A673 (cell line): Measurements from ENCODE around the gene LIMS1. TPM values are rescaled to one million over a fixed set of nuclear protein-coding genes. Genes with fewer than 3 reads are reported as not detected.

Experiments
- BruUV-seq: library from RNA; stranded (reverse); fragments of 400-500 nt; replicated peaks from 2 replicates; lab custom pipeline; 2021; lab: Mats Ljungman, UMichigan
- CTCF ChIA-PET: fragments of 300-600 bp; sonication (Branson Sonifier 250); formaldehyde crosslinking; loops from one replicate; lab custom pipeline; 2022; ENCODE audit warnings: antibody characterized with exemption; lab: Charles Lee
- POLR2A ChIA-PET: fragments of 300-600 bp; sonication (Branson Sonifier 250); formaldehyde crosslinking; loops from one replicate; lab custom pipeline; 2022; ENCODE audit warnings: antibody characterized with exemption; ENCODE audit not compliant: low non-redundant PET; lab: Charles Lee
- DNase-seq: peaks from one replicate; pipeline ENCODE4 v3.0.0-alpha.2; 2015; ENCODE audit warnings: low spot score
- H3K27ac ChIP-seq: fragments of 200-600 bp; sonication (generic); 2 replicates; pipeline ENCODE4 v1.5.1; 2016; ENCODE audit warnings: mixed run types, low read depth, mild to moderate bottlenecking, mixed read lengths, antibody characterized with exemption, low read length; ENCODE audit not compliant: poor library complexity, severe bottlenecking
- H3K27me3 ChIP-seq: fragments of 200-600 bp; sonication (generic); replicated peaks from 2 replicates; pipeline ENCODE4 v1.6.1; 2017; ENCODE audit warnings: mixed run types, low read depth, mild to moderate bottlenecking, mixed read lengths, antibody characterized with exemption, low read length; ENCODE audit not compliant: insufficient read depth, poor library complexity
- H3K36me3 ChIP-seq: fragments of 200-600 bp; sonication (generic); 2 replicates; pipeline ENCODE4 v1.6.1; 2016; ENCODE audit warnings: mixed run types, mild to moderate bottlenecking, mixed read lengths, antibody characterized with exemption, low read length; ENCODE audit not compliant: insufficient read depth, poor library complexity, severe bottlenecking
- H3K4me1 ChIP-seq: fragments of 200-600 bp; sonication (generic); 2 replicates; pipeline ENCODE4 v1.6.1; 2017; ENCODE audit warnings: mixed run types, mild to moderate bottlenecking, mixed read lengths, antibody characterized with exemption, low read length; ENCODE audit not compliant: insufficient read depth, poor library complexity, severe bottlenecking
- H3K4me3 ChIP-seq: fragments of 200-600 bp; sonication (generic); 2 replicates; pipeline ENCODE4 v1.5.1; 2016; ENCODE audit warnings: low read depth, mixed run types, mild to moderate bottlenecking, mixed read lengths, low read length; ENCODE audit not compliant: poor library complexity, severe bottlenecking
- H3K9me3 ChIP-seq: fragments of 200-600 bp; sonication (generic); 2 replicates; pipeline ENCODE4 v1.6.1; 2016; ENCODE audit warnings: mixed run types, low read depth, mild to moderate bottlenecking, mixed read lengths, antibody characterized with exemption, low read length; ENCODE audit not compliant: poor library complexity, severe bottlenecking
- CTCF ChIP-seq: fragments of 300-800, 200-600 bp; sonication (generic); conservative IDR thresholded peaks from 2 replicates; pipeline ENCODE4 v1.5.1; 2017; ENCODE audit warnings: low read depth, mild to moderate bottlenecking, antibody characterized with exemption, low read length, moderate library complexity, mixed read lengths
- EZH2 ChIP-seq: fragments of 200-600 bp; sonication (generic); IDR thresholded peaks from 2 replicates; pipeline ENCODE4 v1.6.1; 2017; ENCODE audit warnings: borderline replicate concordance, low read depth, mild to moderate bottlenecking, mixed read lengths, antibody characterized with exemption, low read length; ENCODE audit not compliant: poor library complexity, severe bottlenecking
- intact Hi-C: fragments of 100-400 bp; cut with micrococcal nuclease; formaldehyde crosslinking; loops from one replicate; pipeline ENCODE4 v1.10.0; 2022; ENCODE audit not compliant: unreplicated experiment
- total RNA-seq: library from RNA; stranded (reverse); gene quantifications from 2 replicates; pipeline ENCODE4 v1.2.3, GENCODE V29; 2021

LIMS1 gene
- total RNA-seq, 1 experiment from 2014 or later, result 43.9 TPM

- Histone ChIP-seq H3K9me3 (no peaks in the 10 kb centered on the region), H3K27me3 (no peaks in the 10 kb centered on the region), H3K27ac (no peak overlapping the region), H3K36me3 (no peaks in the 10 kb centered on the region), H3K4me3 (no peak overlapping the region), H3K4me1 (no peaks in the 10 kb centered on the region)
- ChIA-PET CTCF (no interaction called here), POLR2A (no interaction called here)
- intact Hi-C loops, result no loop called here
- TF ChIP-seq EZH2, result no peak
- TF ChIP-seq CTCF, result no peak
- BruUV-seq, result no TSS peak
- peak; percentile 23 for DNase-seq
These were observed 41.1 kb downstream of the LIMS1 start for GRCh38 chr2:108575132-108575966.

GRCh38 chr2:108577099-108577498 is 42.8 kb downstream of the LIMS1 start:
- H3K4me1 ChIP-seq, result no peaks in the 10 kb centered on the region
- DNase-seq, result no peak
- no peak overlapping the region for H3K4me3 ChIP-seq
- TF ChIP-seq EZH2 (no peak), CTCF (no peak)
- intact Hi-C loops, result no loop called here
- CTCF ChIA-PET, result no interaction called here
- no peaks in the 10 kb centered on the region for H3K36me3 ChIP-seq
- POLR2A ChIA-PET, result no interaction called here
- H3K9me3 ChIP-seq, result no peaks in the 10 kb centered on the region
- no TSS peak for BruUV-seq
- no peaks in the 10 kb centered on the region for H3K27me3 ChIP-seq
- H3K27ac ChIP-seq, result no peak overlapping the region

- BruUV-seq, result no TSS peak
- ChIA-PET POLR2A (no interaction called here), CTCF (no interaction called here)
- Histone ChIP-seq H3K36me3 (no peaks in the 10 kb centered on the region), H3K4me1 (peaks cover 4% of the 10 kb centered on the region), H3K9me3 (no peaks in the 10 kb centered on the region), H3K4me3 (no peak overlapping the region), H3K27me3 (no peaks in the 10 kb centered on the region), H3K27ac (no peak overlapping the region)
- TF ChIP-seq CTCF, result no peak
- no peak for TF ChIP-seq EZH2
- intact Hi-C loops, result loop anchor here (5.0 kb wide), 1 partner anchor 362 kb away; no protein-coding TSS in a partner anchor
- no peak for DNase-seq
These were observed 45.4 kb downstream of the LIMS1 start for GRCh38 chr2:108579623-108580022.
